ENCODE measurements around the gene CNTNAP2. TPM values are rescaled to one million over a fixed set of nuclear protein-coding genes. Genes with fewer than 3 reads are reported as not detected.

The CNTNAP2 gene
- polyA plus RNA-seq, 6 donors from 2014 or later = 38.2 to 132 (median 77.9) TPM

- Mint-ChIP-seq H3K9me3 (peaks cover 0 to 1% (median 0%) of the 10 kb centered on the region in 7 donors), H3K4me1 (no peaks in the 10 kb centered on the region), H3K27ac (no peak overlapping the region), H3K27me3 (peaks cover 0 to 6% (median under 1%) of the 10 kb centered on the region in 3 donors), H3K4me3 (no peak overlapping the region), H3K36me3 (no peaks in the 10 kb centered on the region)
- ATAC-seq (ENCODE audit: low read depth in 2 of 2) (no peak), DNase-seq (no peak)
Observed at GRCh38 chr7:148175512-148175911, 2058.9 kb downstream of the CNTNAP2 start.

- Mint-ChIP-seq H3K27me3 (peaks cover 0 to 14% (median 6%) of the 10 kb centered on the region in 3 donors), H3K36me3 (no peaks in the 10 kb centered on the region), H3K27ac (no peak overlapping the region), H3K4me3 (no peak overlapping the region), H3K4me1 (no peaks in the 10 kb centered on the region), H3K9me3 (peaks cover 0 to 3% (median 0%) of the 10 kb centered on the region in 7 donors)
- ATAC-seq (ENCODE audit: low read depth in 2 of 2) = no peak
- no peak for DNase-seq
Observed at GRCh38 chr7:148177972-148178371, 2061.4 kb downstream of the CNTNAP2 start.

- Mint-ChIP-seq H3K4me1 (no peaks in the 10 kb centered on the region), H3K27ac (peak overlapping the region in 1 of 6 donors; percentile 13), H3K9me3 (peaks cover 0 to 3% (median 0%) of the 10 kb centered on the region in 7 donors), H3K4me3 (no peak overlapping the region), H3K36me3 (no peaks in the 10 kb centered on the region), H3K27me3 (peaks cover 0 to 14% (median 6%) of the 10 kb centered on the region in 3 donors)
- ATAC-seq (ENCODE audit: low read depth in 2 of 2) (no peak), DNase-seq (no peak)
Observed at GRCh38 chr7:148180075-148180474, 2063.5 kb downstream of the CNTNAP2 start.

- peaks cover 0 to 14% (median 6%) of the 10 kb centered on the region in 3 donors for H3K27me3 Mint-ChIP-seq
- no peak for ATAC-seq (ENCODE audit: low read depth in 2 of 2)
- peaks cover 0 to 3% (median 0%) of the 10 kb centered on the region in 7 donors for H3K9me3 Mint-ChIP-seq
- no peak for DNase-seq
- H3K4me3 Mint-ChIP-seq = no peak overlapping the region
- no peaks in the 10 kb centered on the region for H3K4me1 Mint-ChIP-seq
- H3K27ac Mint-ChIP-seq = no peak overlapping the region
- H3K36me3 Mint-ChIP-seq = no peaks in the 10 kb centered on the region
Observed at GRCh38 chr7:148182264-148182663, 2065.7 kb downstream of the CNTNAP2 start.

GRCh38 chr7:148185041-148185440 is 2068.4 kb downstream of the CNTNAP2 start:
- Mint-ChIP-seq H3K4me1 (no peaks in the 10 kb centered on the region), H3K27ac (no peak overlapping the region), H3K27me3 (peaks cover 0 to 14% (median 0%) of the 10 kb centered on the region in 3 donors), H3K36me3 (no peaks in the 10 kb centered on the region), H3K9me3 (peaks cover 0 to 3% (median 0%) of the 10 kb centered on the region in 7 donors), H3K4me3 (no peak overlapping the region)
- DNase-seq (no peak), ATAC-seq (ENCODE audit: low read depth in 2 of 2) (no peak)

- no peak overlapping the region for H3K4me3 Mint-ChIP-seq
- no peaks in the 10 kb centered on the region for H3K36me3 Mint-ChIP-seq
- no peaks in the 10 kb centered on the region for H3K27me3 Mint-ChIP-seq
- DNase-seq (no peak), ATAC-seq (ENCODE audit: low read depth in 2 of 2) (no peak)
- H3K9me3 Mint-ChIP-seq = no peaks in the 10 kb centered on the region
- H3K4me1 Mint-ChIP-seq = no peaks in the 10 kb centered on the region
- H3K27ac Mint-ChIP-seq = no peak overlapping the region
Observed at GRCh38 chr7:148187471-148187870, 2070.9 kb downstream of the CNTNAP2 start.

GRCh38 chr7:148191391-148192065 is 2074.9 kb downstream of the CNTNAP2 start:
- Mint-ChIP-seq H3K36me3 (no peaks in the 10 kb centered on the region), H3K4me1 (no peaks in the 10 kb centered on the region), H3K9me3 (no peaks in the 10 kb centered on the region), H3K4me3 (no peak overlapping the region), H3K27me3 (no peaks in the 10 kb centered on the region), H3K27ac (no peak overlapping the region)
- no peak for ATAC-seq (ENCODE audit: low read depth in 2 of 2)
- DNase-seq = no peak

GRCh38 chr7:148192491-148192890 is 2075.9 kb downstream of the CNTNAP2 start:
- no peaks in the 10 kb centered on the region for H3K9me3 Mint-ChIP-seq
- H3K4me3 Mint-ChIP-seq = no peak overlapping the region
- ATAC-seq (ENCODE audit: low read depth in 2 of 2) (no peak), DNase-seq (no peak)
- H3K27ac Mint-ChIP-seq = no peak overlapping the region
- H3K36me3 Mint-ChIP-seq = no peaks in the 10 kb centered on the region
- H3K27me3 Mint-ChIP-seq = no peaks in the 10 kb centered on the region
- H3K4me1 Mint-ChIP-seq = no peaks in the 10 kb centered on the region

GRCh38 chr7:148201992-148202391 is 2085.4 kb downstream of the CNTNAP2 start:
- no peaks in the 10 kb centered on the region for H3K4me1 Mint-ChIP-seq
- peak overlapping the region in 1 of 8 donors; percentile 42 for H3K4me3 Mint-ChIP-seq
- no peak for DNase-seq
- ATAC-seq (ENCODE audit: low read depth in 2 of 2) = no peak
- no peaks in the 10 kb centered on the region for H3K36me3 Mint-ChIP-seq
- peaks cover 5 to 12% (median 7%) of the 10 kb centered on the region in 3 donors for H3K27me3 Mint-ChIP-seq
- no peak overlapping the region for H3K27ac Mint-ChIP-seq
- peaks cover 0 to 3% (median 0%) of the 10 kb centered on the region in 7 donors for H3K9me3 Mint-ChIP-seq

GRCh38 chr7:148204639-148205304 is 2088.2 kb downstream of the CNTNAP2 start:
- Mint-ChIP-seq H3K4me1 (no peaks in the 10 kb centered on the region), H3K27ac (no peak overlapping the region)
- no peak for ATAC-seq (ENCODE audit: low read depth in 2 of 2)

GRCh38 chr7:148209643-148210190 is 2093.1 kb downstream of the CNTNAP2 start:
- H3K4me3 Mint-ChIP-seq = no peak overlapping the region
- ATAC-seq (ENCODE audit: low read depth in 2 of 2) = no peak
- peak overlapping the region in 1 of 6 donors; percentile 68 for H3K27ac Mint-ChIP-seq
- H3K9me3 Mint-ChIP-seq = peaks cover 0 to 6% (median 0%) of the 10 kb centered on the region in 7 donors
- DNase-seq = no peak
- H3K27me3 Mint-ChIP-seq = peaks cover 5 to 36% (median 9%) of the 10 kb centered on the region in 3 donors
- no peaks in the 10 kb centered on the region for H3K4me1 Mint-ChIP-seq
- H3K36me3 Mint-ChIP-seq = no peaks in the 10 kb centered on the region

More at GRCh38 chr7:148204639-148205304, 2088.2 kb downstream of the CNTNAP2 start:
- Mint-ChIP-seq H3K4me3 (no peak overlapping the region), H3K27me3 (peaks cover 5 to 25% (median 18%) of the 10 kb centered on the region in 3 donors), H3K36me3 (no peaks in the 10 kb centered on the region), H3K9me3 (peaks cover 0 to 6% (median 0%) of the 10 kb centered on the region in 7 donors)
- DNase-seq = no peak

- Mint-ChIP-seq H3K36me3 (no peaks in the 10 kb centered on the region), H3K9me3 (peaks cover 0 to 6% (median 0%) of the 10 kb centered on the region in 7 donors), H3K27ac (no peak overlapping the region), H3K4me3 (no peak overlapping the region), H3K4me1 (no peaks in the 10 kb centered on the region), H3K27me3 (peaks cover 5 to 36% (median 14%) of the 10 kb centered on the region in 3 donors)
- DNase-seq (no peak), ATAC-seq (ENCODE audit: low read depth in 2 of 2) (no peak)
Observed at GRCh38 chr7:148210804-148211325, 2094.3 kb downstream of the CNTNAP2 start.

GRCh38 chr7:148211740-148212151 is 2095.1 kb downstream of the CNTNAP2 start:
- Mint-ChIP-seq H3K4me3 (no peak overlapping the region), H3K4me1 (no peaks in the 10 kb centered on the region), H3K27ac (no peak overlapping the region), H3K27me3 (peaks cover 5 to 36% (median 15%) of the 10 kb centered on the region in 3 donors), H3K36me3 (peaks cover 2 to 3% of the 10 kb centered on the region in 2 donors), H3K9me3 (peaks cover 0 to 7% (median 2%) of the 10 kb centered on the region in 7 donors)
- DNase-seq (no peak), ATAC-seq (ENCODE audit: low read depth in 2 of 2) (no peak)

Measured in naive B cell (primary cell).